SK-N-SH (cell line): ENCODE results near the gene EIPR1. TPM values are rescaled to one million over a fixed set of nuclear protein-coding genes. Genes with fewer than 3 reads are reported as not detected.

Experiments
- CTCF ChIA-PET: fragments of 300-600, 350-600 bp; formaldehyde crosslinking; extraction: SDS; loops from one replicate; lab custom pipeline; 2021; lab: Yijun Ruan, JAX
- POLR2A ChIA-PET: fragments of 350-600 bp; sonication (Branson Sonifier 250); formaldehyde crosslinking; extraction: SDS; loops from one replicate; lab custom pipeline; 2020; ENCODE audit warnings: antibody characterized with exemption, inconsistent platforms; lab: Yijun Ruan, JAX
- DNase-seq: peaks from one replicate; pipeline ENCODE4 v3.0.0; 2012
- H2AFZ ChIP-seq: fragments of 200-600 bp; sonication (generic); 2 replicates; pipeline ENCODE4 v1.8.1; 2016; ENCODE audit warnings: antibody characterized with exemption, mild to moderate bottlenecking, low read depth
- H3F3A ChIP-seq: fragments of 200-600 bp; sonication (generic); replicated peaks from 2 replicates; pipeline ENCODE3; 2016; ENCODE audit warnings: antibody characterized with exemption, mild to moderate bottlenecking; ENCODE audit not compliant: insufficient read depth
- H3K27ac ChIP-seq, 2 experiments: fragments of 200-500 bp in 1 of 2; fragments of 200-600 bp in 1 of 2; sonication (Bioruptor generic) in 1 of 2; sonication (generic), shearing (Covaris generic) in 1 of 2; 2 replicates each; pipeline versions ENCODE4 v1.5.1 to v1.6.1; 2014 to 2016; ENCODE audit warnings: low read depth in 2 of 2, inconsistent platforms in 1 of 2, low read length in 1 of 2, mild to moderate bottlenecking in 1 of 2, mixed read lengths in 1 of 2
- H3K27me3 ChIP-seq: fragments of 200-600 bp; sonication (generic), shearing (Covaris generic); 2 replicates; pipeline ENCODE4 v1.6.1; 2016; ENCODE audit warnings: mixed run types; ENCODE audit not compliant: insufficient read depth
- H3K36me3 ChIP-seq, 2 experiments: fragments of 200-500 bp in 1 of 2; fragments of 200-600 bp in 1 of 2; sonication (Bioruptor generic) in 1 of 2; sonication (generic) in 1 of 2; replicated peaks in 1 of 2; 2 replicates each; pipeline versions ENCODE3 to v1.5.1; 2014 to 2016; ENCODE audit warnings: low read length in 1 of 2, mild to moderate bottlenecking in 1 of 2; ENCODE audit not compliant: insufficient read depth in 2 of 2, control insufficient read depth in 1 of 2
- H3K4me1 ChIP-seq, 2 experiments: fragments of 200-500 bp in 1 of 2; fragments of 200-600 bp in 1 of 2; sonication (Bioruptor generic) in 1 of 2; sonication (generic), shearing (Covaris generic) in 1 of 2; 2 replicates each; pipeline versions ENCODE4 v1.5.1 to v1.6.1; 2014 to 2016; ENCODE audit warnings: low read depth in 1 of 2, low read length in 1 of 2, mixed run types in 1 of 2; ENCODE audit not compliant: insufficient read depth in 2 of 2, control insufficient read depth in 1 of 2
- H3K4me2 ChIP-seq: fragments of 200-600 bp; sonication (generic), shearing (Covaris generic); 2 replicates; pipeline ENCODE4 v1.6.1; 2017; ENCODE audit warnings: mixed run types
- H3K4me3 ChIP-seq, 2 experiments: fragments of 200-500 bp in 1 of 2; fragments of 200-600 bp in 1 of 2; sonication (Bioruptor generic) in 1 of 2; sonication (generic), shearing (Covaris generic) in 1 of 2; 2 replicates each; pipeline versions ENCODE4 v1.5.1 to v1.8.1; 2014 to 2016; ENCODE audit warnings: low read depth in 2 of 2, inconsistent platforms in 1 of 2, low read length in 1 of 2, mild to moderate bottlenecking in 1 of 2, mixed read lengths in 1 of 2, moderate library complexity in 1 of 2
- H3K79me2 ChIP-seq: fragments of 200-600 bp; sonication (generic); 2 replicates; pipeline ENCODE4 v1.8.1; 2017; ENCODE audit warnings: mild to moderate bottlenecking; ENCODE audit not compliant: insufficient read depth
- H3K9ac ChIP-seq: fragments of 200-600 bp; sonication (generic); 2 replicates; pipeline ENCODE4 v1.6.1; 2017; ENCODE audit warnings: mixed run types
- H3K9me2 ChIP-seq: fragments of 200-600 bp; sonication (generic); 2 replicates; pipeline ENCODE4 v1.6.1; 2017; ENCODE audit warnings: mixed run types
- H3K9me3 ChIP-seq: fragments of 200-600 bp; sonication (generic); 2 replicates; pipeline ENCODE4 v1.6.1; 2017; ENCODE audit warnings: mixed run types, mild to moderate bottlenecking, moderate library complexity
- H4K20me1 ChIP-seq: fragments of 200-600 bp; sonication (generic); 2 replicates; pipeline ENCODE4 v1.6.1; 2017; ENCODE audit warnings: mild to moderate bottlenecking, mixed run types; ENCODE audit not compliant: insufficient read depth
- EP300 ChIP-seq, 2 experiments: IDR thresholded peaks; 2 replicates each; pipeline versions ENCODE4 v1.4.0 to v1.6.1; 2012; ENCODE audit warnings: borderline replicate concordance in 1 of 2, low read depth in 1 of 2, low read length in 1 of 2
- MEF2A ChIP-seq: IDR thresholded peaks from 2 replicates; pipeline ENCODE4 v1.4.0; 2012; ENCODE audit warnings: low read depth, borderline replicate concordance
- MXI1 ChIP-seq: IDR thresholded peaks from 2 replicates; pipeline ENCODE4 v1.6.1; 2012; ENCODE audit warnings: mild to moderate bottlenecking, low read depth, low read length, improper control_type of control experiment
- RAD21 ChIP-seq: IDR thresholded peaks from 2 replicates; pipeline ENCODE4 v1.6.1; 2012; ENCODE audit warnings: mild to moderate bottlenecking, low read length
- TAF1 ChIP-seq: IDR thresholded peaks from 2 replicates; pipeline ENCODE4 v1.6.1; 2012; ENCODE audit warnings: low read depth, mild to moderate bottlenecking, low read length, moderate library complexity, borderline replicate concordance
- WGBS: methylation state at CpG from one replicate; pipeline ENCODE4 v1.1.6; 2017; ENCODE audit warnings: low lambda C conversion rate; 5-methylcytosine and 5-hydroxymethylcytosine counted together
- polyA plus RNA-seq, 3 experiments: library from polyadenylated mRNA; depleted of rRNA; stranded (reverse); fragments of >200 nt; gene quantifications; 2 replicates each; pipeline ENCODE4 v1.2.3, GENCODE V29; 2012
- TF ChIP-seq, protein P1 (sequence below): fragments of 150-350 bp; IDR thresholded peaks from 2 replicates; pipeline ENCODE4 v1.6.1; 2016; ENCODE audit warnings: mild to moderate bottlenecking, low read depth, low read length
- TF ChIP-seq, protein P2 (sequence below): fragments of 200-600 bp; sonication (generic); IDR thresholded peaks from 2 replicates; pipeline ENCODE4 v1.6.1; 2017; ENCODE audit warnings: antibody characterized with exemption, mild to moderate bottlenecking, moderate library complexity
- TF ChIP-seq, protein P3 (sequence below): IDR thresholded peaks from 2 replicates; pipeline ENCODE4 v1.4.0; 2012; ENCODE audit warnings: low read depth

Gene EIPR1
- polyA plus RNA-seq, 1 of the 3 experiments (the other 2 are of a cell fraction): 85.9 TPM

DNA sequence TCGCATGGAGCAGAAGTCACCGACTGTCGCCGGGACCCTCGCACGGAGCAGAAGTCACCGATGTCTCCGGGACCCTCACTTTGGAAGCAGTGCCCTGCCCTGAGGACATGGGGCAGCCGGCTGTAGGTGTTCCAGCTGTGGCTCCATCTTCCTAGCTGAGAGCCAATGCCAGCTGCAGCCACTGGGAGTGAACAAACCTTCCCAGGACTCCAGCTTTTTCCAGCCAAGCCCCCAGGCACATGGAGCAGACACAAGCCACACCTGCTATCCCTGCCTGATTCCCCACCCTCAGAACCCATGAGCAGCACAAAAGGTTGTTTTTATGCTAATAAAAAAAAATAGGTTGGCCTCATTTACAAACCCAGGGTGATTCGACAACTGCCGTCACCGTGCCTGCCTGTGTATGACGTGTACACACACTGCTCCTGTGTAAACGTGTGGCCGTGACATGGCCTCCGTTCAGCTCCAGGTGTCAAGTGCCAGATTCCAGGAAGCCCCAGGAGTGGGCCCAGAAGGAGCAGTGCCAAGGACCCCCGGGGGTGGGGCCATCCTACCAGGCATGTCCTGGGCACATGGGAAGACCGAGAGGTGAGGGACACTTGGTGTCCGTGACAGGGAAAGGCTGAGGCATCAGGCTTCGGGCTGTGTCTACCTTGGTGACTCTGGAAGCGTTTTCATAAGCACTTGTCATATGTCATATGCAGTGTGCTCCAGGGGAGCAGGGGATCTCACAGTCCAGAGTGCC is 91.5 kb downstream of the EIPR1 start:
- TF ChIP-seq RAD21 (peak; percentile 30; the same call in 1 of the 2 replicates), EP300 (IDR thresholded peaks at IDR 0.05; ENCODE audit: borderline replicate concordance in 1 of 2, low read depth in 1 of 2, low read length in 1 of 2) (peak in 1 of 2 experiments; percentile 50; a peak in 1 of 4 replicates), MXI1 (peak; percentile 54; the same call in 1 of the 2 replicates), MEF2A (no peak), TAF1 (no peak)
- TF ChIP-seq, protein P1, sequence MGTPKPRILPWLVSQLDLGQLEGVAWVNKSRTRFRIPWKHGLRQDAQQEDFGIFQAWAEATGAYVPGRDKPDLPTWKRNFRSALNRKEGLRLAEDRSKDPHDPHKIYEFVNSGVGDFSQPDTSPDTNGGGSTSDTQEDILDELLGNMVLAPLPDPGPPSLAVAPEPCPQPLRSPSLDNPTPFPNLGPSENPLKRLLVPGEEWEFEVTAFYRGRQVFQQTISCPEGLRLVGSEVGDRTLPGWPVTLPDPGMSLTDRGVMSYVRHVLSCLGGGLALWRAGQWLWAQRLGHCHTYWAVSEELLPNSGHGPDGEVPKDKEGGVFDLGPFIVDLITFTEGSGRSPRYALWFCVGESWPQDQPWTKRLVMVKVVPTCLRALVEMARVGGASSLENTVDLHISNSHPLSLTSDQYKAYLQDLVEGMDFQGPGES: no peak
- TF ChIP-seq, protein P2, sequence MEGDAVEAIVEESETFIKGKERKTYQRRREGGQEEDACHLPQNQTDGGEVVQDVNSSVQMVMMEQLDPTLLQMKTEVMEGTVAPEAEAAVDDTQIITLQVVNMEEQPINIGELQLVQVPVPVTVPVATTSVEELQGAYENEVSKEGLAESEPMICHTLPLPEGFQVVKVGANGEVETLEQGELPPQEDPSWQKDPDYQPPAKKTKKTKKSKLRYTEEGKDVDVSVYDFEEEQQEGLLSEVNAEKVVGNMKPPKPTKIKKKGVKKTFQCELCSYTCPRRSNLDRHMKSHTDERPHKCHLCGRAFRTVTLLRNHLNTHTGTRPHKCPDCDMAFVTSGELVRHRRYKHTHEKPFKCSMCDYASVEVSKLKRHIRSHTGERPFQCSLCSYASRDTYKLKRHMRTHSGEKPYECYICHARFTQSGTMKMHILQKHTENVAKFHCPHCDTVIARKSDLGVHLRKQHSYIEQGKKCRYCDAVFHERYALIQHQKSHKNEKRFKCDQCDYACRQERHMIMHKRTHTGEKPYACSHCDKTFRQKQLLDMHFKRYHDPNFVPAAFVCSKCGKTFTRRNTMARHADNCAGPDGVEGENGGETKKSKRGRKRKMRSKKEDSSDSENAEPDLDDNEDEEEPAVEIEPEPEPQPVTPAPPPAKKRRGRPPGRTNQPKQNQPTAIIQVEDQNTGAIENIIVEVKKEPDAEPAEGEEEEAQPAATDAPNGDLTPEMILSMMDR: no peak
- TF ChIP-seq, protein P3, sequence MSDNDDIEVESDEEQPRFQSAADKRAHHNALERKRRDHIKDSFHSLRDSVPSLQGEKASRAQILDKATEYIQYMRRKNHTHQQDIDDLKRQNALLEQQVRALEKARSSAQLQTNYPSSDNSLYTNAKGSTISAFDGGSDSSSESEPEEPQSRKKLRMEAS: no peak
- Histone ChIP-seq H3K27ac (peak overlapping the region in 1 of 2 experiments; percentile 92; a peak in 2 of 4 replicates), H4K20me1 (peaks cover 23% of the 10 kb centered on the region; the same call in 1 of the 2 replicates), H3K4me1 (peaks cover 12 to 87% of the 10 kb centered on the region in 2 experiments; a peak in 3 of 4 replicates), H3K27me3 (no peaks in the 10 kb centered on the region), H3K9me2 (no peaks in the 10 kb centered on the region), H3K4me2 (no peak overlapping the region), H3K4me3 (no peak overlapping the region), H2AFZ (no peak overlapping the region), H3K79me2 (peaks cover 19% of the 10 kb centered on the region; the same call in 1 of the 2 replicates), H3K9ac (no peak overlapping the region), H3K9me3 (no peaks in the 10 kb centered on the region), H3K36me3 (no peaks in the 10 kb centered on the region), H3F3A (peaks cover 10% of the 10 kb centered on the region)
- 90% methylated on average over 15 of the region's 21 CpGs for WGBS
- ChIA-PET POLR2A (interaction anchor here (0.9 kb wide), 1 partner anchor 159 kb away, joined by 3 read pairs; no protein-coding TSS in a partner anchor), CTCF (interaction anchor here (0.6 to 3.9 kb wide), 8 partner anchors 8 to 161 kb away, joined by 3 to 24 read pairs (median 3); no protein-coding TSS in a partner anchor)
- DNase-seq: peak; percentile 82
